H1 (cell line): ENCODE data around the gene SLC37A2. TPM values are rescaled to one million over a fixed set of nuclear protein-coding genes. Genes with fewer than 3 reads are reported as not detected.
A peak's percentile ranks its signal among the peaks of the same experiment; 100 is the strongest.

ENCODE experiments used
- CTCF ChIA-PET: fragments of 300-600 bp; sonication (Branson Sonifier 250); formaldehyde crosslinking; loops from one replicate; lab custom pipeline; 2021; ENCODE audit not compliant: partially characterized antibody; lab: Charles Lee
- POLR2A ChIA-PET: fragments of 300-600 bp; sonication (Branson Sonifier 250); formaldehyde crosslinking; loops from one replicate; lab custom pipeline; 2021; ENCODE audit warnings: inconsistent platforms; ENCODE audit not compliant: partially characterized antibody; lab: Charles Lee
- DNase-seq, 2 experiments: peaks; one replicate each; pipeline versions ENCODE4 v3.0.0 to v3.0.0-alpha.2; 2010 to 2022; ENCODE audit warnings: low spot score in 2 of 2, low read depth in 1 of 2, mixed read lengths in 1 of 2
- FAIRE-seq: peaks from 2 replicates; lab custom pipeline; 2011; peaks lifted over from hg19 to GRCh38; lab: Jason Lieb, UNC
- H2AFZ ChIP-seq: 2 replicates; pipeline ENCODE4 v1.8.1; 2012; ENCODE audit warnings: low read length, inconsistent platforms
- H2AK5ac ChIP-seq: 2 replicates; pipeline ENCODE4 v1.6.1; 2013; ENCODE audit warnings: low read depth, low read length
- H2BK120ac ChIP-seq: replicated peaks from 2 replicates; pipeline ENCODE3; 2013; ENCODE audit warnings: low read depth, low read length, inconsistent platforms
- H2BK12ac ChIP-seq: 2 replicates; pipeline ENCODE4 v1.6.1; 2013; ENCODE audit warnings: low read depth, low read length
- H2BK15ac ChIP-seq: 2 replicates; pipeline ENCODE4 v1.6.1; 2013; ENCODE audit warnings: low read length
- H2BK20ac ChIP-seq: 2 replicates; pipeline ENCODE4 v1.6.1; 2013; ENCODE audit warnings: low read length
- H2BK5ac ChIP-seq: 2 replicates; pipeline ENCODE4 v1.6.1; 2013; ENCODE audit warnings: low read depth, low read length
- H3K14ac ChIP-seq: 2 replicates; pipeline ENCODE4 v1.6.1; 2013; ENCODE audit warnings: inconsistent platforms; ENCODE audit not compliant: insufficient read length
- H3K18ac ChIP-seq: 2 replicates; pipeline ENCODE4 v1.6.1; 2013; ENCODE audit warnings: low read length; ENCODE audit errors: extremely low read depth
- H3K23ac ChIP-seq: 2 replicates; pipeline ENCODE4 v1.6.1; 2013; ENCODE audit warnings: inconsistent platforms; ENCODE audit not compliant: insufficient read length
- H3K23me2 ChIP-seq: 2 replicates; pipeline ENCODE4 v1.6.1; 2013; ENCODE audit warnings: low read depth, low read length
- H3K27ac ChIP-seq: 2 replicates; pipeline ENCODE4 v1.6.1; 2011; ENCODE audit warnings: low read depth, low read length, inconsistent platforms
- H3K27me3 ChIP-seq, 4 experiments: replicated peaks in 1 of 4; 1 replicate in 1 of 4; 2 replicates in 3 of 4; pipeline versions ENCODE4 v1.6.1 to v1.8.1; 2011 to 2013; ENCODE audit warnings: low read length in 3 of 4, mild to moderate bottlenecking in 3 of 4, inconsistent platforms in 2 of 4, mixed read lengths in 2 of 4, moderate library complexity in 1 of 4; ENCODE audit not compliant: control insufficient read depth in 3 of 4, insufficient read depth in 3 of 4; ENCODE audit errors: extremely low read depth in 1 of 4
- H3K36me3 ChIP-seq, 4 experiments: 2 replicates each; pipeline versions ENCODE4 v1.6.1 to v1.8.1; 2011 to 2013; ENCODE audit warnings: mild to moderate bottlenecking in 4 of 4, low read length in 3 of 4, moderate library complexity in 2 of 4, control low read depth in 1 of 4, inconsistent platforms in 1 of 4; ENCODE audit not compliant: insufficient read depth in 4 of 4, control insufficient read depth in 2 of 4
- H3K4ac ChIP-seq: replicated peaks from 2 replicates; pipeline ENCODE3; 2013; ENCODE audit warnings: low read length, low read depth, mixed read lengths, inconsistent platforms; ENCODE audit not compliant: insufficient read length
- H3K4me1 ChIP-seq, 4 experiments: replicated peaks in 1 of 4; 1 replicate in 1 of 4; 2 replicates in 3 of 4; pipeline versions ENCODE4 v1.6.1 to v1.8.1; 2011 to 2013; ENCODE audit warnings: low read length in 3 of 4, inconsistent platforms in 2 of 4, mixed read lengths in 1 of 4; ENCODE audit not compliant: insufficient read depth in 4 of 4, control insufficient read depth in 3 of 4
- H3K4me2 ChIP-seq, 2 experiments: 2 replicates each; pipeline versions ENCODE4 v1.6.1 to v1.8.1; 2011 to 2013; ENCODE audit warnings: low read depth in 2 of 2, low read length in 2 of 2, control low read depth in 1 of 2, inconsistent platforms in 1 of 2, mild to moderate bottlenecking in 1 of 2; ENCODE audit not compliant: insufficient read depth in 1 of 2
- H3K4me3 ChIP-seq, 4 experiments: fragments of 200-600, 300-600 bp in 1 of 4; sonication (generic), shearing (Covaris generic), sonication (Bioruptor Twin) in 1 of 4; 2 replicates each; pipeline versions ENCODE4 v1.5.1 to v1.8.1; 2011 to 2016; ENCODE audit warnings: low read length in 4 of 4, low read depth in 3 of 4, control low read depth in 2 of 4, inconsistent platforms in 2 of 4, mild to moderate bottlenecking in 2 of 4, mixed read lengths in 1 of 4, moderate library complexity in 1 of 4; ENCODE audit not compliant: insufficient read depth in 2 of 4; ENCODE audit errors: extremely low read depth in 1 of 4
- H3K56ac ChIP-seq: replicated peaks from 2 replicates; pipeline ENCODE3; 2013; ENCODE audit warnings: low read depth, mild to moderate bottlenecking, mixed read lengths, low read length, inconsistent platforms; ENCODE audit not compliant: insufficient read length
- H3K79me1 ChIP-seq: 2 replicates; pipeline ENCODE4 v1.6.1; 2013; ENCODE audit warnings: low read depth, low read length, control low read depth
- H3K79me2 ChIP-seq, 2 experiments: 2 replicates each; pipeline versions ENCODE4 v1.6.1 to v1.8.1; 2012 to 2013; ENCODE audit warnings: low read length in 2 of 2, mild to moderate bottlenecking in 2 of 2, inconsistent platforms in 1 of 2; ENCODE audit not compliant: insufficient read depth in 2 of 2, control insufficient read depth in 1 of 2
- H3K9ac ChIP-seq, 4 experiments: replicated peaks in 1 of 4; 1 replicate in 1 of 4; 2 replicates in 3 of 4; pipeline versions ENCODE4 v1.6.1 to v1.8.1; 2011 to 2013; ENCODE audit warnings: low read depth in 3 of 4, low read length in 3 of 4, control low read depth in 2 of 4, mild to moderate bottlenecking in 2 of 4, moderate library complexity in 2 of 4, inconsistent platforms in 1 of 4; ENCODE audit errors: extremely low read depth in 1 of 4
- H3K9me3 ChIP-seq, 2 experiments: 2 replicates each; pipeline versions ENCODE4 v1.6.1 to v1.8.1; 2012 to 2013; ENCODE audit warnings: mild to moderate bottlenecking in 2 of 2, moderate library complexity in 2 of 2, control low read depth in 1 of 2, inconsistent platforms in 1 of 2, low read depth in 1 of 2, low read length in 1 of 2, mixed read lengths in 1 of 2; ENCODE audit not compliant: insufficient read depth in 2 of 2
- H4K20me1 ChIP-seq, 2 experiments: replicated peaks in 1 of 2; 2 replicates each; pipeline versions ENCODE3 to v1.8.1; 2011 to 2013; ENCODE audit warnings: inconsistent platforms in 2 of 2, low read length in 2 of 2, mild to moderate bottlenecking in 1 of 2; ENCODE audit not compliant: insufficient read depth in 2 of 2, control insufficient read depth in 1 of 2
- H4K5ac ChIP-seq: 2 replicates; pipeline ENCODE4 v1.6.1; 2013; ENCODE audit warnings: low read length, low read depth, mixed read lengths, inconsistent platforms; ENCODE audit not compliant: insufficient read length
- H4K8ac ChIP-seq: 2 replicates; pipeline ENCODE4 v1.8.0; 2013; ENCODE audit warnings: mild to moderate bottlenecking, moderate library complexity, low read length, inconsistent platforms; ENCODE audit not compliant: insufficient read depth; ENCODE audit errors: extremely low read depth
- H4K91ac ChIP-seq: replicated peaks from 2 replicates; pipeline ENCODE3; 2013; ENCODE audit warnings: low read length, mixed read lengths, inconsistent platforms; ENCODE audit not compliant: insufficient read length
- TAF7 ChIP-seq: optimal IDR thresholded peaks from 2 replicates; pipeline ENCODE3; 2011; ENCODE audit warnings: low read depth, mild to moderate bottlenecking, inconsistent platforms, low read length, moderate library complexity, borderline replicate concordance
- WGBS, 2 experiments: shearing (Covaris generic) in 1 of 2; methylation state at CpG; one replicate each; pipeline versions ENCODE4 v1.1.6 to v1.1.7; 2013 to 2015; ENCODE audit warnings: low lambda C conversion rate in 2 of 2, mixed read lengths in 2 of 2, inconsistent platforms in 1 of 2, low coverage in 1 of 2, missing lambda C conversion rate in 1 of 2; ENCODE audit not compliant: insufficient replicate concordance in 2 of 2, insufficient coverage in 1 of 2, insufficient read length in 1 of 2; ENCODE audit errors: extremely low coverage in 1 of 2, missing lambda C conversion rate in 1 of 2; 5-methylcytosine and 5-hydroxymethylcytosine counted together
- polyA plus RNA-seq, 7 experiments: library from polyadenylated mRNA; depleted of rRNA in 3 of 7; stranded (reverse) in 5 of 7; unstranded in 2 of 7; fragments of >200 nt in 5 of 7; fragments of 200-250 nt in 2 of 7; gene quantifications; 1 replicate in 5 of 7; 2 replicates in 1 of 7; 4 replicates in 1 of 7; pipeline versions ENCODE4 v1.2.1 to v1.2.3, GENCODE V29; 2011 to 2013; ENCODE audit warnings: missing spikeins in 2 of 7, mixed read lengths in 2 of 7
- total RNA-seq: library from RNA; stranded (reverse); fragmentation: NEBNext Ultra II Directional; extraction: Animal tissue kit (Norgen Biotek cat#: 25700); gene quantifications from 2 replicates; pipeline ENCODE4 v1.2.1, GENCODE V29; 2021

SLC37A2 gene
- total and polyA plus RNA-seq, 2 of the 8 experiments (the other 6 are each of a cell fraction or from before 2014, with no cell fraction given), result 1.3 to 1.9 TPM

- Histone ChIP-seq H3K14ac (no peak overlapping the region), H3K56ac (no peak overlapping the region), H3K4me3 (no peak overlapping the region), H4K5ac (no peak overlapping the region), H3K4me2 (no peak overlapping the region), H2BK20ac (no peak overlapping the region), H3K23me2 (no peaks in the 10 kb centered on the region), H2BK12ac (0 out of 2 replicates have a peak overlapping the region, but pooled peaks have one; percentile 2), H3K4me1 (peaks cover 0 to 3% (median 1%) of the 10 kb centered on the region in 4 experiments; a peak in 4 of 7 replicates), H3K27ac (no peak overlapping the region), H2AFZ (no peak overlapping the region), H3K9me3 (no peaks in the 10 kb centered on the region), H4K91ac (no peak overlapping the region), H3K18ac (no peak overlapping the region), H3K36me3 (no peaks in the 10 kb centered on the region), H3K23ac (no peak overlapping the region), H4K8ac (no peak overlapping the region; the same call in 1 of the 2 replicates), H3K27me3 (no peaks in the 10 kb centered on the region), H3K9ac (no peak overlapping the region), H2BK15ac (no peak overlapping the region), H3K4ac (no peak overlapping the region), H2BK5ac (no peak overlapping the region), H2AK5ac (no peak overlapping the region), H3K79me1 (no peaks in the 10 kb centered on the region), H3K79me2 (no peaks in the 10 kb centered on the region), H4K20me1 (no peaks in the 10 kb centered on the region), H2BK120ac (no peak overlapping the region)
- WGBS, 2 experiments, result 83% methylated on average over 14 of the region's 14 CpGs; no CpG with 5 or more reads in 1 of the 2 experiments
- TF ChIP-seq TAF7, result no peak
- ChIA-PET CTCF (interaction anchor here (0.7 to 29.4 kb wide), 13 partner anchors 11 to 345 kb away, joined by 3 to 486 read pairs (median 8); partner anchors contain the start of gene TMEM218), POLR2A (no interaction called here)
- DNase-seq, result no peak
- FAIRE-seq, result no peak
Observed at GRCh38 chr11:125086633-125087296, 23.7 kb downstream of the SLC37A2 start.
